Osteocyte (in vitro differentiated cells): ENCODE results near the gene WDR59. TPM values are rescaled to one million over a fixed set of nuclear protein-coding genes. Genes with fewer than 3 reads are reported as not detected.

Experiments
- DNase-seq: peaks from one replicate; pipeline ENCODE4 v3.0.0; 2021; ENCODE audit warnings: mixed read lengths; ENCODE audit not compliant: unreplicated experiment; ENCODE audit errors: extremely low spot score
- H3K27ac Mint-ChIP-seq: one replicate; pipeline ENCODE4 v1.8.0; 2021; ENCODE audit warnings: mild to moderate bottlenecking, mixed read lengths; ENCODE audit not compliant: unreplicated experiment
- H3K27me3 Mint-ChIP-seq: one replicate; pipeline ENCODE4 v1.8.0; 2021; ENCODE audit warnings: mixed read lengths; ENCODE audit not compliant: unreplicated experiment
- H3K36me3 Mint-ChIP-seq: one replicate; pipeline ENCODE4 v1.8.0; 2021; ENCODE audit warnings: mixed read lengths; ENCODE audit not compliant: unreplicated experiment
- H3K4me1 Mint-ChIP-seq: one replicate; pipeline ENCODE4 v1.8.0; 2021; ENCODE audit warnings: mixed read lengths; ENCODE audit not compliant: unreplicated experiment
- H3K4me3 Mint-ChIP-seq: one replicate; pipeline ENCODE4 v1.8.0; 2021; ENCODE audit warnings: mild to moderate bottlenecking, moderate library complexity, mixed read lengths; ENCODE audit not compliant: unreplicated experiment
- H3K9me3 Mint-ChIP-seq: one replicate; pipeline ENCODE4 v1.8.0; 2021; ENCODE audit warnings: mixed read lengths; ENCODE audit not compliant: unreplicated experiment
- total RNA-seq: library from RNA; stranded (reverse); gene quantifications from 2 replicates; pipeline ENCODE4 v1.2.1, GENCODE V29; 2021
- TF ChIP-seq, protein P1 (sequence below): fragments of 200-600 bp; sonication (generic); IDR thresholded peaks from 2 replicates; pipeline ENCODE4 v1.5.0; 2021; ENCODE audit warnings: antibody characterized with exemption, mild to moderate bottlenecking, moderate library complexity

Gene WDR59
- total RNA-seq, 1 donor from 2014 or later, result 63.3 TPM

DNA sequence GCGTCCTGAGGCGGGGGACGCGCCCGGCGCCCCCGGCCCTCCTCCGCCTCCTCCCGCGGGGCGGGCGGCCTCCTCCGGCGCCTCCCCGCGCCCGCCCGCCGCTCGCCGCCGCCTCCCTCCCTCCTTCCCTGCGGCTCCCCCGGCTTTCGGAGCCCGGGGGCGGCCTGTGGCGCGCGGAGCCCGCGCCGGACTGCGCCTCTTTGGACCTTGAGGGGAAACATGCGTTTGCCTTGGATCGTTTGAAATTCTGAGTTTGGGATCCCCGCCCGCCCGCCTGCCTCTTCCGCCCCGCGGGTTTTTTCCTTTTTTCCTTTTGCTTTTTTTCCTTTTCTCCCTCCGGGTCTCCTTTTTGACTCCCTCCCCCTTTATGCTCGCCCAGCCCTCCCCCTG lies 14.3 kb upstream of the WDR59 start:
- H3K36me3 Mint-ChIP-seq, result no peaks in the 10 kb centered on the region
- peak overlapping the region; percentile 91 for H3K4me3 Mint-ChIP-seq
- peak overlapping the region; percentile 54 for H3K27ac Mint-ChIP-seq
- peaks cover 26% of the 10 kb centered on the region for H3K4me1 Mint-ChIP-seq
- TF ChIP-seq, protein P1, sequence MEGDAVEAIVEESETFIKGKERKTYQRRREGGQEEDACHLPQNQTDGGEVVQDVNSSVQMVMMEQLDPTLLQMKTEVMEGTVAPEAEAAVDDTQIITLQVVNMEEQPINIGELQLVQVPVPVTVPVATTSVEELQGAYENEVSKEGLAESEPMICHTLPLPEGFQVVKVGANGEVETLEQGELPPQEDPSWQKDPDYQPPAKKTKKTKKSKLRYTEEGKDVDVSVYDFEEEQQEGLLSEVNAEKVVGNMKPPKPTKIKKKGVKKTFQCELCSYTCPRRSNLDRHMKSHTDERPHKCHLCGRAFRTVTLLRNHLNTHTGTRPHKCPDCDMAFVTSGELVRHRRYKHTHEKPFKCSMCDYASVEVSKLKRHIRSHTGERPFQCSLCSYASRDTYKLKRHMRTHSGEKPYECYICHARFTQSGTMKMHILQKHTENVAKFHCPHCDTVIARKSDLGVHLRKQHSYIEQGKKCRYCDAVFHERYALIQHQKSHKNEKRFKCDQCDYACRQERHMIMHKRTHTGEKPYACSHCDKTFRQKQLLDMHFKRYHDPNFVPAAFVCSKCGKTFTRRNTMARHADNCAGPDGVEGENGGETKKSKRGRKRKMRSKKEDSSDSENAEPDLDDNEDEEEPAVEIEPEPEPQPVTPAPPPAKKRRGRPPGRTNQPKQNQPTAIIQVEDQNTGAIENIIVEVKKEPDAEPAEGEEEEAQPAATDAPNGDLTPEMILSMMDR, result no peak
- DNase-seq, result no peak
- peaks cover 3% of the 10 kb centered on the region for H3K27me3 Mint-ChIP-seq
- no peaks in the 10 kb centered on the region for H3K9me3 Mint-ChIP-seq

DNA sequence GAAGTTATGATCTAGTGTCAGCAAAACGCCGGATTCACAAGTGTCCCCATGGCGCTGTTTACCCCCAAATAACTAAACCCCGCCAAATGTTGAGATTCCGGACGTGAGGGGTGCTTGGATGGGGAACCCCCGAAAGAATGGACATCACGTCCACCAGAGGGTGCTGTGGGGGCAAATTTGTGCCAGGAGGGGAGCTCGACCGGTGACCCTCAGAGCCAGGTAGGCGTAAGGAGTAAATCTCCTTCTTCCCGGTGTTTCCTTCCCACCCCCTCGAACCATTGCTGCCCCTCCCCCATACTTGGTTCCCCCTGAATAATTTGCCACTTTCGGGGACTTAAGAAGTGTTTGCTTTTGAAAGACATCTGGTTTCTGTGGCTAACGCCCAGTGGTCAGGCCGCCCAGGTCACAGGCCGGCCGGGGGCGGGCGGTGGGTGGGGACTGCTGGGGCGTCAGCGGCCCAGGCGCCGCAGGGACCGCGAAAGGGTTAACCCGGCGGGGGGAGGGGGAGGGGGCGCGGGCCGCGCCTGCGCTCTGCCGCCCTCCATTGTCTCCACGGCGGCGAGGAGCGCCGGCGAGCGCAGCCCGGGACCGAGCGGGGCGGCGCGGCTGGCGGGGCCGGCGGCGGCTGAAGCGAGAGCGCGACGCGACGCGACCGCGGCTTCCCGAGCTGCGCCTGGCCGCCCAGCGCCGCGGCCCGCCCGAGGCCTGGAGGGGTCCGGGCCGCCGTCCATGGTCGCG lies 13.7 kb upstream of the WDR59 start, which contains the start of gene ZNRF1:
TSS of gene ZNRF1 (plus strand) at position 544 of the 738 bp plus-strand sequence. CDS start 648 bp downstream, outside the sequence.
- no peaks in the 10 kb centered on the region for H3K36me3 Mint-ChIP-seq
- TF ChIP-seq, protein P1, result peak; percentile 92
- peaks cover 6% of the 10 kb centered on the region for H3K27me3 Mint-ChIP-seq
- peak; percentile 93 for DNase-seq
- peaks cover 26% of the 10 kb centered on the region for H3K4me1 Mint-ChIP-seq
- H3K4me3 Mint-ChIP-seq, result peak within 1 kb of the TSS; percentile 91
- H3K9me3 Mint-ChIP-seq, result no peaks in the 10 kb centered on the region
- peak within 1 kb of the TSS; percentile 85 for H3K27ac Mint-ChIP-seq

DNA sequence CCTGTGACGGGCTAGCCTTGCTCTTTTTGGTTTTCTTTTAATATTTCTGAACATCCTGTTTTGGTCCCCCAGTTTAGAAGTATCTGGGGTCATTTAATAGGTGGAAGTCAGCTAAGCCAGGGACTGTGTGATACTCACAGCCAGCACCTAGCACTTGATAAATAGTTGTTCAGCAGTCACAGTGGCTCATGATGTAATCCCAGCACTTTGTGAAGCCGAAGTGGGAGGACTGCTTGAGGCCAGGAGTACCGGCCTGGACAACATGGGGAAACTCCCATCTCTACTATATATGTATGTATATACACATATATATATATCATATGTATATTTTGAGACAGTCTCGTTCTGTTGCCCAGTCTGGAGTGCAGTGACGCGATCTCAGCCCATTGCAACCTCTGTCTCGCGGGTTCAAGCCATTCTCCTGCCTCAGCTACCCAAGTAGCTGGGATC lies 12.1 kb upstream of the WDR59 start:
- no peak overlapping the region for H3K27ac Mint-ChIP-seq
- no peaks in the 10 kb centered on the region for H3K9me3 Mint-ChIP-seq

DNA sequence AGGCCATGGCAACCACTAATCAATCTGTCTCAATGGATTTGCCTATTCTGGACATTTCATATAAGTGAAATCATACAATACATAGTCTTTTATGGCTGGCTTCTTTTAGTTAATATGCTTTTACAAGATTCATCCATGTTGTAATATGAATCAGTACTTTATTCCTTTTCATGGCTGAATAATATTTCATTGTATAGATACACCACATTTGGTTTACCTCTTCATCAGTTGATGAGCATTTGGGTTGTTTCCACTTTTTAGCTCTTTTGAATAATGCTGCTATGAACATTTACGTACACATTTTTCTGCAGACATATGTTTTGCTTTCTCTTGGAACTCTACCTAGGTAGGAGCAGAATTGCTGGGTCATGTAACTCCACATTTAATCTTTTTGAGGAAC lies 11.1 kb upstream of the WDR59 start:
- Mint-ChIP-seq H3K4me3 (no peak overlapping the region), H3K4me1 (peaks cover 11% of the 10 kb centered on the region), H3K36me3 (no peaks in the 10 kb centered on the region), H3K9me3 (no peaks in the 10 kb centered on the region), H3K27ac (no peak overlapping the region), H3K27me3 (peaks cover 6% of the 10 kb centered on the region)
- TF ChIP-seq, protein P1, result no peak
- DNase-seq, result no peak

More for the DNA sequence above, 12.1 kb upstream of the WDR59 start:
- Mint-ChIP-seq H3K27me3 (peaks cover 6% of the 10 kb centered on the region), H3K4me1 (peaks cover 20% of the 10 kb centered on the region), H3K4me3 (no peak overlapping the region), H3K36me3 (no peaks in the 10 kb centered on the region)
- TF ChIP-seq, protein P1, result no peak
- no peak for DNase-seq

DNA sequence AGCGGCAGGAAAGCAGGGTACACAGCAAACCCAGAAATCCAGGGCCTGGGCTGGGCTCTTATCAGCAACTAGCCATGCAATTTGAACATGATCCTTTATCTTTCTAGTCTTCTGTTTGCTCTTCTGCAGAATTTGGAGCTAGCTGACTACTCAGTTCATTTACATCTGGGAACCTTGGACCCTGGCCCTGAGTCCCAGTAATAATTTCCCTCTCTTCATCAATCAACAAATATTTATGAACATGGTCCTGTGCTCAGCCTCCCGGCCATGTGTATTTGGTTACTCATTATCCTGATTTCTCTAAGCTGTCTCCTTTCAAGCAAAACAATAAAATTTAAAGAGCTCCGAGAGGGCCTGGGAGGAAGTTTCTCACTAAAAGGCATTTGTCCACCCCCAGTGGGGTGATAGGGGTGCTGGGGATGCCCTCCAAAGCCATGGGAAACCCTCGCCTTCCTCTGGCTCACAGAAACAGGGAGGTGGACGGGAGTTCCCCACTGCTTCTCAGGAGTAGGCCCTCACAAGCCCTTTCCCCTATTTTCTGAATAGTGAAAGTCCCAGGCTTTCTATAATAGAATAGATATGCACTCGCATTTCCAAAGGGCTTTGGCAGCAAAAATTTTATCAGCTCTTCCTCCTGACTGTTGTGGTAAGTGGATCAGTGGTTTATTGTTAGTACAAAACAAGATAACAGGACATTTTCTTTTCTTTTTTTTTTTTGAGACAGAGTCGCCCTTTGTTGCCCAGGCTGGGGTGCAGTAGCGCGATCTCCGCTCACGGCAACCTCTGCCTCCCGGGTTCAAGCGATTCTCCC lies 6.9 kb upstream of the WDR59 start:
- peaks cover 3% of the 10 kb centered on the region for H3K27me3 Mint-ChIP-seq
- TF ChIP-seq, protein P1, result no peak
- H3K4me1 Mint-ChIP-seq, result no peaks in the 10 kb centered on the region
- no peaks in the 10 kb centered on the region for H3K9me3 Mint-ChIP-seq
- H3K36me3 Mint-ChIP-seq, result no peaks in the 10 kb centered on the region
- no peak overlapping the region for H3K4me3 Mint-ChIP-seq
- no peak overlapping the region for H3K27ac Mint-ChIP-seq
- no peak for DNase-seq
